Fibroblast of skin of left biceps (primary cell): ENCODE data around the gene TRIM4.
"Not testable (repeated sequence)": the region's sequence is repeated elsewhere in the genome, so short reads cannot be mapped to it uniquely, and the experiment has no call there.

ENCODE experiments used
- DNase-seq, 2 experiments: peaks; one replicate each; pipeline ENCODE4 v3.0.0-alpha.2; 2013; ENCODE audit warnings: low read depth in 2 of 2

Gene TRIM4, protein sequence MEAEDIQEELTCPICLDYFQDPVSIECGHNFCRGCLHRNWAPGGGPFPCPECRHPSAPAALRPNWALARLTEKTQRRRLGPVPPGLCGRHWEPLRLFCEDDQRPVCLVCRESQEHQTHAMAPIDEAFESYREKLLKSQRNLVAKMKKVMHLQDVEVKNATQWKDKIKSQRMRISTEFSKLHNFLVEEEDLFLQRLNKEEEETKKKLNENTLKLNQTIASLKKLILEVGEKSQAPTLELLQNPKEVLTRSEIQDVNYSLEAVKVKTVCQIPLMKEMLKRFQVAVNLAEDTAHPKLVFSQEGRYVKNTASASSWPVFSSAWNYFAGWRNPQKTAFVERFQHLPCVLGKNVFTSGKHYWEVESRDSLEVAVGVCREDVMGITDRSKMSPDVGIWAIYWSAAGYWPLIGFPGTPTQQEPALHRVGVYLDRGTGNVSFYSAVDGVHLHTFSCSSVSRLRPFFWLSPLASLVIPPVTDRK

DNA sequence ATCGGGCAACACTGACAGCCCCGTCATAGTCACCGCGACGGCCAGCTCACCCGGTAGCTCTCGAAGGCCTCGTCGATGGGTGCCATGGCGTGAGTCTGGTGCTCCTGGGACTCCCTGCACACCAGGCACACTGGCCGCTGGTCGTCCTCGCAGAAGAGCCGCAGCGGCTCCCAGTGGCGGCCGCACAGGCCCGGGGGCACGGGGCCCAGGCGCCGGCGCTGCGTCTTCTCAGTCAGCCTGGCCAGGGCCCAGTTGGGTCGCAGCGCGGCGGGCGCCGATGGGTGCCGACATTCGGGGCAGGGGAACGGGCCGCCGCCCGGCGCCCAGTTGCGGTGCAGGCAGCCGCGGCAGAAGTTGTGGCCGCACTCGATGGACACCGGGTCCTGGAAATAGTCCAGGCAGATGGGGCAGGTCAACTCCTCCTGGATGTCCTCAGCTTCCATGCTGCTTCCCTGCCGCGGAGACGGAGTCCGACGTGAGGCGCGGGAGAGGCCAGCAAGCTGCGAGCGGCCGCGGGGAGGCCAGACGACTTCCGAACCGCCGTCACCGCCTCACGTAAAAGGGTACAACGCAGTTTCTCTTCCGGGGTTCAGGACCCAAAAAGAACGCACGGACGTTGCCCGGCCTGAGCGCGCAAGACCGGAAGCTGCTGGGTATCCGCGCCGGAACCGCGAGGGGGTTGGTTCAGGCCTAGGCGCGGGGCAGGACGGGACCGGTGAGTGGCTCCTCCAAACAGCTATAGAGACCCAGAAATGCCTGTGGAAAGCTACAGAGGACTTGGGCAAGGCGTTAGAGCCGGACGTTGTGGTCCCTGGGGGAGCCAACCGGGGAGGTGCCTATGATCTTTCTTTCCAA lies at the start of gene TRIM4:
Gene TRIM4, minus strand, starts transcription at position 572 of the 855 bp plus-strand sequence. Its CDS starts 129 bp downstream, at position 443.
- DNase-seq, result peak; percentile 71 to 74

DNA sequence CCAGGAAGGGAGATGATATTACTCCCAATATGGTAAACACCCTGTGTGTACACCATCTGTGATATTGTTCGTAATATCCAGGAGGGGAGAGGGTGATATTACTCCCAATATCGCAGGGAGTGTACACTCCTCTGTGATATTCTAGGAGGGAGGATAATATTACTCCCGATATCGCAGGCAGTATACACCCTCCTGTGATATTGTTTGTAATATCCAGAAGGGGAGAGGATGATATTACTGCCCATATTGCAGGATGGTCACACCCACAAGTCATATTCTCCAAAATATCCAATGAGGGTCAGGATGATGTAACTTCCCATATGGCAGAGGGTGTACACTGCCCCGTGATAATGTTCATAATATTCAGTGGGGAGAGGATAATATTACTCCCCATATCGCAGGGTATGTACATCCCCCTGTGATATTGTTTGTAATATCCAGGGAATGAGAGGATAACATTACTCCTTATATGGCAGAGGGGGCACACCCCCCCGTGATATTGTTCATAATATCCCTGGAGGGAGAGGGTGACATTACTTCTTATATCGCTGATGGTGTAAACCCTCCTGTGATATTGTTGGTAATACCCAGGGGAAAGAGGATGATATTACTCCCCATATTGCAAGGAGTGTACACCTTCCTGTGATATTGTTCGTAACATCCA lies 39.4 kb upstream of the TRIM4 start:
- no peak for DNase-seq

- no peak for DNase-seq
Observed at GRCh38 chr7:99955247-99955646, 35.9 kb upstream of the TRIM4 start.

- DNase-seq, result not testable (repeated sequence)
Observed at GRCh38 chr7:99954643-99955042, 35.3 kb upstream of the TRIM4 start.

DNA sequence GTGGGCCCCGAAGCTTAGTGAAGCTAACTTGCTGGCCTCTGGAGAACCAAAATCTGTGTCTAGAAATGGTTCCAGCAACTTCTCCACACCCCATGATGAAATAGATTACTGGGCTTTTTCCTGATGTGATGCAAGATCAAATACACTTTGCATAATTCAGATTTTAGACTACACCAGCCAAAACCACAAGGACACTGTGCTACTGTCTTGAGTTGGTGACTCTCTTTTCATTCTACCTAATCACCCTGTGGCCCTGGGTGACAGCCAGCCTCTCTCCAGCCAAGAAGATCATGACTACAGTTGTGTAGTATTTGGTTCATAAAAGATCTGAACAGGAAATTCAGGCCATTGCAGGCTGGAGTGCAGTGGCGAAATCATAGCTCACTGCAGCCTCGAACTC lies 34.3 kb upstream of the TRIM4 start:
- peak in 1 of 2 experiments; percentile 3 for DNase-seq

GRCh38 chr7:99952649-99953048 lies 33.3 kb upstream of the TRIM4 start:
- DNase-seq, result not testable (repeated sequence)

- not testable (repeated sequence) for DNase-seq
Observed at GRCh38 chr7:99950819-99951218, 31.5 kb upstream of the TRIM4 start.

GRCh38 chr7:99949645-99950228 lies 30.4 kb upstream of the TRIM4 start:
- DNase-seq, result no peak

DNA sequence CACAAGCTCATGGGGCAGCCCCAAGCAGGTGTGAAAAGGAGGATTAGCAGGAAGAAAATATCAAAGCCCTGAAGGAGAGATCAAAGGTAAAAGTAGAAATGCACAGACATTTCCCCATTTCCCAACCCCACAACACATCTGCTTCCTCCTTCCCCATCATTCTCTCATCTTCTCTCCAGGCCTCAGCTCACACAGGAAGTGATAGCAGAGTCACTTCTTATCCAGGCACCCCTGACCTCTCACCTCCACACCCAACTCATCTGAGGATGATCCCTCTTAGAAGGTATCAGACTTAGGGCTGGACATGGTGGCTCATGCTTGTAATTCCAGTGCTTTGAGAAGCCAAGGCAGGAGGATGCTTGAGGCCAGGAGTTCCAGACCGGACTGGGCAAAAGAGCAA lies 28.3 kb upstream of the TRIM4 start:
- no peak for DNase-seq

GRCh38 chr7:99944497-99945070 lies 25.3 kb upstream of the TRIM4 start:
- DNase-seq, result no peak

DNA sequence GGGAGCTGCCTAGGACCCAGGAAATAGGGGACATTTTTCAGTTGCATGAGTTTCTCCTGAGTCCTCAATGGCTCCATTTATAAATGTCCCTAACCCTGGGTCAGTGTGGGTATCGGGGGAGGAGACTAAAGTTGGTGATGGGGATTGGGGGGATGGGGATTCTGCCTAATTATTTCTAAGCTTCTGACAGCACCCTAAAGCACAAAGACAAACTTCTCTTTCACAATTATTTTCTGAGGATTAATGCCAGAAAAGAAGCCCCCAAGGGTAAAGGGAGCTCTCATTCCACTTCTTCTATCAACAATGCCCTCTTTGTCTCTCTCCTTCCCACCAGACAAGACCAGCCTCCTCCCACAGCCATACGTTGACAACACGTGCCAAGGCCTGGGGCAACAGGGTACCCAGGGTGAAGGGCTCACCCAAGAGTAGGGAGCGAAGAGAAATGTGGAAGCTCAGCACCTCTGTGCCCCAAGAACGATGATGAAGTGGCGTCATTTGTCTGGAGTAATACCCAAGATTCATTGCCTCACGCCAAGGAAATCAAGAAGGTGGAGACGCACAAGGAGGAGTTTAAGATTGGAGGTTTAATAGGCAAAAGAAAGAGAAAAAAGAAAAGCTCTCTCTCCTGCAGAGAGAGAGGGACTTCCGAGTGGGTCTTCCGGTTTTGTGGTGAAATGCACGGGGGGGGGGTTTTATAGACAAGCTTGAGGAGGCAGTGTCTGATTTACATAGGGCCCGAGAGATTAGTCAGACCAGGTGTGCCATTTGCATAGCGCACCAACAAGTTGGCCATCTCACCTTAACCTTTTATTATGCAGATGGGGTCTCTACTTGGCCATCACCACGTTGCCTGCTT lies 24.5 kb upstream of the TRIM4 start:
- no peak for DNase-seq

GRCh38 chr7:99938296-99938695 lies 19.0 kb upstream of the TRIM4 start:
- no peak for DNase-seq

DNA sequence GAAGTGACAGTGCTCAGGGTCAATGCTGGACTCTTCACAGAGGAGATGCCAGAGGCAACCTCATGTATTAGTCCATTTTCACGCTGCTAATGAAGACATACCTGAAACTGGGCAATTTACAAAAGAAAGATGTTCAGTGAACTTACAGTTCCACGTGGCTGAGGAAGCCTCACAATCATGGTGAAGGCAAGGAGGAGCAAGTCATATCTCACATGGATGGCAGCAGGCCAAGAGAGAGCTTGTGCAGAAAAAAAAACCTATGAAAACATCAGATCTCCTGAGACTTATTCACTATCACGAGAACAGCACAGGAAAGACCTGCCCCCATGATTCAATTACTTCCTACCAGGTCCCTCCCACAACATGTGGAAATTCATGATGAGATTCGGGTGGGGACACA lies 15.7 kb upstream of the TRIM4 start:
- DNase-seq, result not testable (repeated sequence)

GRCh38 chr7:99930376-99930775 lies 11.0 kb upstream of the TRIM4 start:
- DNase-seq, result no peak

- no peak for DNase-seq
Observed at GRCh38 chr7:99929730-99930053, 10.4 kb upstream of the TRIM4 start.

- DNase-seq, result no peak
Observed at GRCh38 chr7:99928994-99929729, 9.8 kb upstream of the TRIM4 start, which contains the start of gene GJC3. Gene GJC3, minus strand, starts transcription at chr7:99929620. Its CDS starts 0 bp downstream, at chr7:99929620.

- DNase-seq, result no peak
Observed at GRCh38 chr7:99928188-99928587, 8.9 kb upstream of the TRIM4 start.

DNA sequence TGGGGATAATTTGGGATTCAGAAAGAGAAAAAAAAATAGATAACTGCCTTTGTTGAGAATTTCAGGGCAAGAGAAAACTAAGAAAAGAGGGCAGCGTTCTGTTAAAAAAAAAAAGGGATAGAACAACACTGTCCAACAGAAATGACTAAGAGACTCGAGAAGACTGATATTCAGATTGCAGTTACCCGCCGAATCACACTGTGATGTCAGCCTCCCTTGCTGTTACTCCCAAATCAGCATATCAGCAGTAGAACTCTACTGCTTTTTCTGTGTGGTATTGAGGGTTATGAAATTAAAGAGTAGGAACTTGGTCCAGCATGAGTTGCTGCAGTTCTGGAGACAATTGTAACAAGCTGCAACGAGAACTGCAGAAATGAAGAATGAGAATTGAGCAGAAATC lies 8.2 kb upstream of the TRIM4 start:
- DNase-seq, result no peak

GRCh38 chr7:99926321-99926720 lies 7.0 kb upstream of the TRIM4 start:
- DNase-seq, result no peak

- no peak for DNase-seq
Observed at GRCh38 chr7:99923200-99923599, 3.9 kb upstream of the TRIM4 start.
